MV-4-11 (cell line): ENCODE measurements around the gene PPP2R3B.

Experiments used
- DNase-seq: peaks from one replicate; lab custom pipeline; 2025; lab: John Stamatoyannopoulos, UW

PPP2R3B gene

DNA sequence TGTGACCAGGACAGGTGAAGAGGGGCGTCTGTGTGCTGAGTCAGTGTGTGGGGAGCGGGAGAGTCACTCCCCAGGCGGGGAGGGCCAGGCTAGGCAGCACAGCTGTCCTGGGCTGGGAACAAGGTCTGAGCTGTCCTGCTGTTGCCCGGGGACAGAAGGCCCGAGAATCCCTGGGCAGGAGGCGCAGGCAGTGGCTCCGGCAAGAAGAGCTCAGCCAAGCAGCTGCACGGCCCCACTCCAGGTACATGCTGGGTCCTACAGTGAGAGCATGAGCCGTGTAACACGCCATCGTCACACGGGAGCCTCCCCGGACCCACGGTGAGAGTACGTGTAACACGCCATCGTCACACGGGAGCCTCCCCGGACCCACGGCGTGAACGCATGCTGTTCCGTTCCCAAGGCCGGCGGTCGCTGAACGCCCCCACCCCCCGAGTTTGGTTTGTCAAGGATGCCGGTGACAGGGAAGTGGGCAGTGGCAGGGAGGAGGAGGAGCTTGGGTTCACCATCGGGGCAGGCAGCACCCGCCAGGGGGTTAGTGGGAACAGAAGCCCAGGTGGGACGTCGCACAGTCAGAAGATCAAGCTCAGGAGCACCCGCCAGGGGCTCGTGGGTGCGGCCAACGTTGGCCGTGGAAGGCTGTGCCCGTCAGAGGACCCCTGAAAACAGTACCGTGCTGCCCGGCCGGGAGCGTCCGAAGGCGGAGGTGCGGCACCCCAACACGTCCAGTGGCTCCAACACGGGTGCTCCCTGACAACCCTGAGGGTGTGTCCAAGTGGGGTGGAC lies 15.6 kb downstream of the PPP2R3B start:
- DNase-seq = no peak

DNA sequence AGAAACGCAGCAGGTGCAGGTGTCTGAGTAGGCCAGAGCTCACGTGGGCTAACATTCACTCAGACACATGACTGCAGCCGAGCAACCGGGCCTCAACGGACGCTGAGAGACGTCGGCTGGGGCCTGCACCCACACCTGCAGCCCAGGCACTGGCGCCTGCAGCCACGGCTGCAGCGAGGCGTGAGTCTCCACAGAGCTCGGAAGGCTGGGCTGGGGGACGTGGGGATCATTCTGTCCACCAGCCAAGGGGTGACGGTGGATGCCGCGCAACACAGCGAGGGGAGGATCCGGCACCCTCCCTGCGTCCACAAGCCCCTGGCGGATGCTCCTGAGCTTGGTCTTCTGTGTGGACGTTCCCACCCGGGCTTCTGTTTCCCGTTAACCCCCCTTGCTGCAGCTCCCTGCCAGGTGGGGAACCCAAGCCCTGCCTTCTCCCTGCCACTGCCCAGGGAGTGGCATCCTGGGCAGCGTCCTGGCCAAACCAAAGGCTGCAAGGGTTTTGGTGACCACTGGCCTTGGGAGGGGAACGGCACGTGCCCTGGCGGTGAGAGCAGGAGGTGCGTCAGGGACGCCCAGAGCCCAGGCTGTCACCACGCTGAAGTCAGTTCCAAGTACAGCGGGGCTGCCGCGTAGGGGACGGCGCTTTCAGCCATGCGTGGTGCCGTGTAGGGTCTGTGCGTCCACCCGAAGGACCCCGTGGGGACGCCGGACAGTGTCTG lies 16.3 kb downstream of the PPP2R3B start:
- no peak for DNase-seq

DNA sequence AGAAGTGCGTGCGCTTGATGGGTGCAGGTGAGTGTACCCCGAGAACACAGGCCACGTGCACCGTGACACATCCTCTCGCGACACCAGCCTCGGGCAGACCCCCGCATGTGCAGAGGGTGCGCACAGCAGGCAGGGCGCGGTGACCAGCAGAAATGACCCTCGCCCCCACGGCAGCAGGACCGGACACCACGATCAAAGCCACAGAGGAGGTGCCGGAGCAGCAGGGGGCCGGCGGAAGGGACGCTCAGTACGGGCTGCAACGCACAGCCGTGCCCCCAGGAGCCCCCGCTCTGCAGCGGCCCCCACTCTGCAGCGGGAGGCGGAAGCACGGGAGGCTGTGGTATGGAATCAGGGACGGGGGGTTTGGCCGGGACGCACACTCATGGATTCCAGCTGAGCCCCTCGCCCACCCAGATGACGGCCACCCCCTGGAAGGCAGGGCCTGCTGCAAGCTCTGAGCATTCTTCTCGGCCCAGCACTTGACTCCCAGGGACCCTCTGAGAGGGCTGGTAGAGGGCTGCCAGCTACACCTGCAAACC lies 17.1 kb downstream of the PPP2R3B start:
- DNase-seq = no peak

DNA sequence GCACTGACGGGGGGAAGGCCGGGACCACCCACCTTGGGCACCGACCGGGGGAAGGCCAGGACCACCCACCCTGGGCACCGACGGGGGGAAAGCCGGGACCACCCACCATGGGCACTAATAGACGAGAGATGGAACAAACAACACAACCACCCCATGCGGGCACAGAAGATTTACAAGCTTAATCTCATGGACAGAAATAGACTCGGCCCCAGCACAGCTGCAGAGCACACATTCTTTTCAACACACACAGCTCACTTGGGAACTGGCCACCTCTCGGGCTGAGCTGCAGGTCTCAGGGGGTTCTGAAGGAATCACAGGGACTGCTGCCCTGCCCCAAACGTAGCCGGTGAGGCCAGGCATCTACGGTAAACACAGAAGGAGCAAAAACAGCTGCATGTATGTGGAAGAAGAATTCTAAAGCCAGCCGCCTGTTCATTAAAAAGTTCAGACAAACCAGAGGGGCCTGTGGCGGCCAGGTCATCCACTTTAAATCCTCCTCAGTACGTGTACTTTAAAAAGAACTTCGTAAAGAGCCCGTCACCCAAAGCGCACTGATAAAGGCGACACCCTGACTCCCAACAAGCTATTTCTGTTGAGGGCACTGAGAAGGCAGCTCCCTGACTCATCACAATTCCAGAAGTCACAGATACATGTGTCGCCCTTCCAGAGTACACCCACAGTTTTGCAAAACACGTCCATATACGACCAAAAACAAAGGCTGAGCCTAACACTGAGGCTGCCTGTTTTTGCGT lies 17.7 kb downstream of the PPP2R3B start:
- no peak for DNase-seq

DNA sequence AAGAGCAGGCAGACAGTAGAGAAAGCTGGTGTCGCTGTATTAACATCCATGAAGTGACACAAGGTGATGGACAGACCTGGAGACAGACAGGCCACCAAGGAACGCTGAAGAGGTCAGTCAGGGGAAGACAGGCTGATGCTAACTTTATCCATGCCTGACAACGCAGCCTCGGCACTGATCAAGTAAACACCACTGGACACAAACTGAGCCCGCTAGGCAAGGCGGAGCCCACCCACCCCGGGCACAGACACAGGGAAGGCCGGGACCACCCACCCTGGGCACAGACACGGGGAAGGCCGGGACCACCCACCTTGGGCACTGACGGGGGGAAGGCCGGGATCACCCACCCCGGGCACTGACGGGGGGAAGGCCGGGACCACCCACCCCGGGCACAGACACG lies 18.8 kb downstream of the PPP2R3B start:
- DNase-seq = no peak

DNA sequence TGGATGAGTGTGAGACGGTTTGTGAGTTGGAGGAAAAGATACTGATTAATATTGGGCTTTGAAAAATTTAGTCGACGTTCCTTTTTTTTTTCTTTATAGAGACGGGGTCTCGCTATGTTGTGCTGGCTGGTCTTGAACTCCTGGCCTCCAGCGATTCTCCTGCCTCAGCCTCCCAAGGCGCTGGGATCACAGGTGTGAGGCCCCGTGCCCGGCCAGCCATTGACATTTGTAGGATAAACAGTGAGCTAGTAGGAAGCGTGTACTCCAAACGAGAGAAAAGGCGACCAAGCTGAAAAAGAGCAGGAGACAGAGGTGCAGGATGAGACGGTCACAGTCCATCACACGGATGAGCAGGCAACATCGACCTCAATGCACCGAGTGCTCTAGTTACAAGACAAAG lies 19.4 kb downstream of the PPP2R3B start:
- DNase-seq = no peak

DNA sequence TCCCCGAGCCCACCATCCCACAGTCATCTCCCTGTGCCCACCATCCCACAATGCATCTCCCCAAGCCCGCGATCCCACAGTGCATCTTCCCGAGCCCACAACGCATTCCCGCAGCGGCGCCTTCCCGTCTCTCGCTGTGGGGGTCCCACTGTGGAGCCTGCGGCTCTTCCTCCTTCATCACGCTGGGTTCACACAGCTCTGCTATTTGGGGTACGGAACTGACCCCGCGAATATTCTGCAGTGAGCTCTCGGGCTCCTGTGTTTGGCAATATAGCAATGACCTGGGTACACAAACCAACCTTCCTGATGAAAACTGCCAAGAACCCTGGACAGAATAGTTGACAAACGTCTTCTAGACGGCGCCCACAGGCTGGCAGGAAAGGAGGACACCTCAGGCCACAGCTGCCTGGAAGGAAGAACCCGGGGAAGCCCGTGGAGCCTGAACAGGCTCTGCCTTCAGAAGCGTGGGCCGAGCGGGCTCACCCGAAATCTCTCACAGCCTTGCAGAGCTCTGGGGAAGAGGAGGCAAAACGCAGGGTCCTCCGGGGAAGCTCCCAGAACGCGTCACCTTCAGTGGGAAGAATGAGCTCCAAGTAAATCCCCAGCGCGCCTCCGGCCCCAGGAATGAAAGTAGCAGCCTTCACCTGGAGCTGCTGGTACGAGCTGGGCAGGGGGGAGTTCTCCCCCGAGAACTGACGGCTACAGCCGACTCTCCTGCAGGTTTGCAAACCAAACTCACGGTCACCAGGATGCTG lies 22.9 kb downstream of the PPP2R3B start:
- DNase-seq = no peak

DNA sequence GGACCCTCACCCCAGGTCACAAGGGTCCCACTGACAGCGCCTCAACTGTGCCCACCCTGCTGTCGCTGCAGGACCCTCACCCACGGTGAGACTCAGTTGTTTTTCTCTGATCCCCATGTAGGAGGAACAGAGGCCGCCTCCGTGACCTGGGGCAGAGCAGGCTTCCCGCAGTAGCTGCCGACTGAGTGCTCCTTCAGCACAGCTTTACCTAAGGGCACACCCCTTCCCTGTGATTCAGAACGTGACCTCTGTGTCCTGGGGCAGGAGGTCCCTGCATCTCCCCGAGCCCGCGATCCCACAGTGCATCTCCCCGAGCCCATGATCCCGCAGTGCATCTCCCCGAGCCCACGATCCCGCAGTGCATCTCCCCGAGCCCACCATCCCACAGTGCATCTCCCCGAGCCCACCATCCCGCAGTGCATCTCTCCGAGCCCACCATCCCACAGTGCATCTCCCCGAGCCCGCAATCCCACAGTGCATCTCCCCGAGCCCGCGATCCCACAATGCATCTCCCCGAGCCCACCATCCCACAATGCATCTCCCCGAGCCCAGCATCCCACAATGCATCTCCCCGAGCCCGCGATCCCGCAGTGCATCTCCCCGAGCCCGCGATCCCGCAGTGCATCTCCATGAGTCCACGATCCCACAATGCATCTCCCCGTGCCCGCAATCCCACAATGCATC lies 23.6 kb downstream of the PPP2R3B start:
- no peak for DNase-seq

DNA sequence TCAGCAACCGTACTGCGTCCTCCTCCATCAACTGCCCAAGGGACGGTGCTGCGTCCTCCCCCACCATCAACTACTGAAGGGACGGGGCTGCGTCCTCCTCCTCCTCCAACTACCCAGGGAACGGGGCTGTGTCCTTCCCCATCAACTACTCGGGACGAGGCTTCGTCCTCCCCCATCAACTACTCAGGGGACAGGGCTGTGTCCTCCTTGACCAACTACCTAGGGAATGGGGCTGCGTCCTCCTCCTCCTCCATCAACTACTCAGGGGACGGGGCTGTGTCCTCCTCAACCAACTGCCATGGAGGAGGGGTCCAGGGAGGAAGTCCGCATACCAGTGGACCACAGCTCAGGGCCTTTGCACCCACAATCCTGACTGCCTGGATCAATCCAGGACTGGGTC lies 24.4 kb downstream of the PPP2R3B start:
- DNase-seq = no peak

DNA sequence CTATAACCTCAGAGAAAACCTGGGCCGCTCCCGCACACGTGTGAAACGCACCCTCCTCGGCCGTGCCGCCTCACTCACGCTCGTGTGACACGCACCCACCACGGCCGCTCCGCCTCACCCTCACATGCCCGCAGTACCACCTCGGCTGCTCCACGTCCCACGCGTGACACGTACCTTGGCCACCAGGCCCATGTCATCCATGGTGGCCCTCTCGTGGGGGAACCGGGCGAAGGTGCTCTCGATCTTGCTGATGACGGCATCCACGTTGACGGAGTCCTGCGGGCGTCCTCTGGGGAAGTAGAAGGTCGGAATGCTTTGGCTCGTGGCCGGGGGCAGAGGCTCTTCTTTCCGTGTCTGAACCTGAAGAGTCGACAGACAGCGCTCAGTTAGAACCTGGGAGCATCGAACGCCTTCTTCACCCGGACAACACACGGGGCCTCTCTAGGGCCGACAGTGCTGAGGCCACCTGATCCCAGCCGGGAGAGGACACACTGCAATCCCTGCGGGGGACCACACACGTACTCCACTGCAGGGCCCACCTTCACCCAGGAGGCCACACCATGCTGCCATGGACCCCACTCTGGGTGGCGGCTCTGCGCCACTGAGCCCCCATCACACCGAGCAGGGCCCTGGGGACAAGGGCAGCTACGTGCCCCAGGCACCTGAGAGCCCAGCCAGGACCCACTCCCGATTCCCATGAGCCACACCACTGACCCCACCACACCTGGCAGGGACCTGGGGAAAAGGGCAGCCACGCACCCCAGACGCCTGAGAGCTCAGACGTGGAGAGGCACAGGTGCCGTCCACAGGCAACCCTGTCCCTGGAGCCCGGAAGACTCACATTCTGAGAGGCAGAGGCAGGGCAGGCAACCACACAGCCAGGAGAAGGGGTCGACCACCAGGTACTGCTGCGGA lies 25.2 kb downstream of the PPP2R3B start:
- no peak for DNase-seq

DNA sequence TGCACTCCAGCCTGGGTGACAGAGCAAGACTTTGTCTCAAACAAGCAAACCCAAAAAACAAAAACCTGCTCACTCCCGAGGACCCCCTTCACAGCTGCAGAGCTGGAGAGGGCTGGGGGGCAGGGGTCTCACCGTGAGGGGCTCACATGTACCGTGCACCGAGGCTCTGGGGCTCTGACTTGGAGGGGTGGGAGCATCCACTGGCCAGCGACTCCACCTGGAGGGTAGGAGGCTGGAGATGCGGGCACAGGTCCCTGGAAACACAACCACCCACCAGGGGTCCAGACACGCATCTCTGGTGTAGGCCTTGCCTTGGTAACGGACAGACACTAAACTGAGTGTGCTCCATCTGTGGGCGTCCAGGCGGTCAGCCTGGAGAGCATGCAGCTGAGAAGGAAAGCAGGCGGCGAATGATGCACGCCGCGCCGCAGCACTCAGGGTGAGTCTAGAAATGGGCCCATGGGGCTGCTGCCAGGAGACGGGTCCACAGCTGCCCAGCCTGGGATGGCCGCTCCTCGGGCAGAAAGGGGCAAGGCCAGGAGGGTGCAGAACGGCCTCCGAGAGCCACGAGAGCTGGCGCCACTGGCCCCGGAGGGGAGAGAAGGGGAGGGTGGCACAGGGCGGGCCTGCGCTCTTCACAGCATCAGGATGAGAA lies 26.1 kb downstream of the PPP2R3B start:
- no peak for DNase-seq

DNA sequence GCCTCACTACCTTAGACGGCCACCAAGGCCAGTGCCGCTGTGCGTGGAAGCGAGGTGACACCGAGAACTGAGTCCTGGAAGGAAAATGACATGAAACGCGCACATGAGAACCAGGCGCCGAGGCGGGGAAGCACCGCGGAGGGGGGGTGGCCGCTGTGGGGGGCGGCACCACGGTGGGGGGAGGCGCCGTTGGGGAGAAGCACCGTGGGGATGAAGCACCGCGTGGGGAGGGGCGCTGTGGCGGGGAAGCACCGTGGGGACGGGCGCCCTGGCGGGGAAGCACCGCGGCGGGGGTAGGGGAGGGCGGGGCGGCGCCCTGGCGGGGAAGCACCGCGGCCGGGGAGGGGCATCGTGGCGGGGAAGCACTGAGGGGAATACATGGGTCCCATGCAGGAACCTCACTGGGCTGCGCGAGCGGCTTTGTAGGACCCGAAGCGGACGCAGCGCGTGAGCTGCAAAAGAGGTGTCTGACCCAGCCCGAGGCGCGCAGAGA lies 28.0 kb downstream of the PPP2R3B start:
- no peak for DNase-seq

DNA sequence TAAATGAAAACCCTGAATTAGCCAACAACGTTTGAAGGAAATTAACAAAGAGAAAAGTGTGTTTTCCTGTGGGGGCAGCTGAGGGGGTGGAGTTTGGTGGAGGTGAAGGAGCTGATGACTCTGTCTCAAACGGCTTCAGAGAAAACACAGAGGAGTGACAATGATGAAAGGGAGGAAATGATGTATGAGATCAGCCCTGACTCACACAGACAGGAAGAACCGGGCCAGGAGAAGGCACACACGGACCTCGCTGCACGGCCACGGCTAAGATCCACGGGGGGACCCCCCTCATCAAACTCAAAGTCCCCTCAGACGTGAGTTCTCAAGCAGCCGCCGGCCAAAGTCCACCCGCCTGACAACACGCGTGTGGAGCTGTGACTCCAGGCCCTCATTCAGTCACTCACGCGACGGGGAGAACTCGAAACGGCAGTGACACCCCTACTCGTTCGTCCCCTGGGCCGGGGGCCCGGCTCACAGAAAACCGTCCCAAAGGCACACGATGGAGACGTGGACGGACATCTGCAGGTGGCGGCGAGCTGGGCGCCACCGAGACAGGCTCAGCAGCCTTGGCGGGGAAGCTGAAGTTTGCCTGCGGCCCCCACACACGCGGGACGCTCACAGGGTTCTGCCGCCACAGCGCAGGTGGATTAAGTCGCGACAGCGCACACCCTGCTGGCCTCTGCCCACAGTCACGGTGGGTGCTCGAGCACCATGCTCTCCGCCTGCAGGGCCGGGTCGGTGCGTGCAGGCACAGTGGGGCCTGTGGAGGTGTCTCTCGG lies 28.8 kb downstream of the PPP2R3B start:
- DNase-seq = peak; percentile 6

DNA sequence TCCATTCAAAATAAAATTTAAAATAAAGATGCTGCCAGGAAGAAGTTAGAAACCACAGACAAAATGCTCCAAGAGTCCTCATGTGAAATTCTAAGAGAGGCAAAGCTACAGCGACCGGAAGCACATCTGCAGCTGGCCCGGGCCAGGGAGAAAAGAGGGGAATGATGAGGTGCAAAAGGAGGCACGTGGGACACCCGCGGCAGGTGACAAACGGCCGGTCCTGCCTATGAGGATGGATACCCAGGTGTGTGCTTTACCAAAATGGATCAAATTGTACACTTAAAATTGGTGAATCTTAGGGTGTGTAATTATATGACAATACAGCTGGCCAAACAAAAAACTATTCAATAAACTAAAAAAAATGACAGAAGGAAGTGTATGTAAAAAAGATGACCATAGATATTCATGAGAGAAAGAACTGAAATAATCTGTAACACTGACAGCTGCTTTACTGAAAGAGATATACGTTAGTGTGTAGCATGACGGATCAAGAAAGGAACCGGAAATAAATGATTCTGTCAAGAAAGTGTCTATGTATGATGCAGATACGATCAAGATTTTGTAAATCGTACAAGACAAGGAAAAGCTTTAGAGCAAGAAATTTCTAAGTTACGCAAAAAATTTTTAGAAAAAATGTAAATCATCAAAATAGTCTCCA lies 29.5 kb downstream of the PPP2R3B start:
- DNase-seq = no peak

DNA sequence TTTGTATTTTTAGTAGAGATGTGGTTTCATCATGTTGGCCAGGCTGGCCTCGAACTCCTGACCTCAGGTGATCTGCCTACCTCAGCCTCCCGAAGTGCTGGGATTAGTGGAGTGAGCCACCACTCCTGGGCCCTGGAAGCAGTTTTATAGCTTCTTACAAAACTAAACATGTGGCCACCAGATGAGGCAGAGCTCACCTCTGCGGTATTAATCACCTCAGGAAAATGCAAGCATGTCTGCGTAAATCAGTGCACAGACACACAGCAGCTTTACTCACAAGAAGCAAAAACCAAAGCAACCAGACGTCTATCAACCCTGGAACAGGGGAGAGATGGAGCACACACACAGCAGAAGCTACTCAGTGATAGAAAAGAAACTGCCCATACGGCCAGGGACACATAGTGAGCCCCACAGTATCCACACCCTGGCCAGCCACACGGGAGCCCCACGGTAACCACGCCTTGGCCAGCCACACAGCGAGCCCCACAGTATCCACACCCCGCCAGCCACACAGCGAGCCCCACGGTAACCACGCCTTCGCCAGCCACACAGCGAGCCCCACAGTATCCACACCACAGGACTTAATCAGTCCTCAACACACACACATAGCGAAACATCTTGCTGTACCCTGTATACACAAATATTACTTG lies 30.2 kb downstream of the PPP2R3B start:
- DNase-seq = no peak

DNA sequence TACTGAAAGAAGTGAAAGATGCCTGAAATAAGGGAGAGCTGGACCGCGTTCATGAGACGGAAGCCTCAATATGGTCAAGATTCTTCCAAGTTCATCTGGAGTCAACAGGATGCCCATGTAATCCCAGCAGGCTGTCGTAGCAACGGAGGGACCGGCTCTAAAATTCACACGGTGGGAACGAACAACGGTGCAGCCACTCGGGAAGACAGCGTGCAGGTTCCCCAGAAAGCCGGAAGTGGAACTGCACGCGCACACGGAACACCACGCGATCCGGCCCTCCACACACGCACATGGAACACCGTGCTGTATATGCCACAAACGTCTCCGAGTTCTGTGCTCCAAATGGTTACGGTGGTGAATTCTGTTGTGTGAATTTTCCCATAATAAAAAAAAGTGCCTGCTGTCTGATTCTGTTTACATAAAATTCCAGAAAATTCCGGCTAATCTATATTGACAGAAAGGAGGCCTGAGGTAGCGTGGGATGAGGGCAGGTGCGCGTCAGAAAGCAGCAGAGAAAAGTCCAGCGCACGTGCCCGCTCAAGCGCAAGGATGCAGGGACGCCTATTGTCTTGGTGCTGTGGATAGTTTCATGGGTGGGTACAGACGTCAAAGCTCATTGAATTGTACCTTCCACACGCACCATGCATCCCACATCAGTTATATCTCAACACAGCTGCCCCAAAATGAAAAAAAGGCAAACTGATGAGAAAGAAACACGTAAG lies 31.2 kb downstream of the PPP2R3B start:
- DNase-seq = no peak
